Measurements from ENCODE around the gene KCTD1. TPM values are rescaled to one million over a fixed set of nuclear protein-coding genes. Genes with fewer than 3 reads are reported as not detected.

KCTD1 gene
- total RNA-seq, 3 donors from 2014 or later = 8.5 to 14.7 (median 12.8) TPM

- intact Hi-C loops (cut with DNase I, micrococcal nuclease) = no loop called here
- H3K9me3 ChIP-seq = no peaks in the 10 kb centered on the region
- ATAC-seq (no peak), DNase-seq (peak in 2 of 3 donors; percentile 3 to 57)
- TF ChIP-seq CTCF (IDR thresholded peaks at IDR 0.05) = no peak
- peaks cover 35% of the 10 kb centered on the region for H3K4me1 ChIP-seq (ENCODE audit: low read depth)
- no peaks in the 10 kb centered on the region for H3K36me3 ChIP-seq (ENCODE audit: low read depth)
- no peak overlapping the region for H3K4me3 ChIP-seq
Measured at GRCh38 chr18:26546875-26547645, 1.3 kb downstream of the KCTD1 start.

- intact Hi-C loops (cut with DNase I, micrococcal nuclease) = no loop called here
- no peak for ATAC-seq
- no peak for DNase-seq
- Histone ChIP-seq H3K4me1 (ENCODE audit: low read depth) (peaks cover 35% of the 10 kb centered on the region), H3K4me3 (no peak overlapping the region), H3K9me3 (no peaks in the 10 kb centered on the region), H3K36me3 (ENCODE audit: low read depth) (no peaks in the 10 kb centered on the region)
- no peak for TF ChIP-seq CTCF (IDR thresholded peaks at IDR 0.05)
Measured at GRCh38 chr18:26546170-26546874, 2.0 kb downstream of the KCTD1 start.

- Histone ChIP-seq H3K4me3 (no peak overlapping the region), H3K4me1 (ENCODE audit: low read depth) (peaks cover 31% of the 10 kb centered on the region), H3K36me3 (ENCODE audit: low read depth) (no peaks in the 10 kb centered on the region), H3K9me3 (no peaks in the 10 kb centered on the region)
- intact Hi-C loops (cut with DNase I, micrococcal nuclease) = no loop called here
- ATAC-seq (no peak), DNase-seq (no peak)
- no peak for TF ChIP-seq CTCF (IDR thresholded peaks at IDR 0.05)
Measured at GRCh38 chr18:26545335-26546123, 2.8 kb downstream of the KCTD1 start.

GRCh38 chr18:26544451-26544850 lies 3.9 kb downstream of the KCTD1 start:
- H3K4me3 ChIP-seq = no peak overlapping the region
- DNase-seq = no peak
- no peaks in the 10 kb centered on the region for H3K36me3 ChIP-seq (ENCODE audit: low read depth)
- H3K9me3 ChIP-seq = no peaks in the 10 kb centered on the region
- intact Hi-C loops (cut with DNase I, micrococcal nuclease) = no loop called here
- no peak for ATAC-seq
- TF ChIP-seq CTCF (IDR thresholded peaks at IDR 0.05) = no peak
- H3K4me1 ChIP-seq (ENCODE audit: low read depth) = peaks cover 22% of the 10 kb centered on the region

DNA sequence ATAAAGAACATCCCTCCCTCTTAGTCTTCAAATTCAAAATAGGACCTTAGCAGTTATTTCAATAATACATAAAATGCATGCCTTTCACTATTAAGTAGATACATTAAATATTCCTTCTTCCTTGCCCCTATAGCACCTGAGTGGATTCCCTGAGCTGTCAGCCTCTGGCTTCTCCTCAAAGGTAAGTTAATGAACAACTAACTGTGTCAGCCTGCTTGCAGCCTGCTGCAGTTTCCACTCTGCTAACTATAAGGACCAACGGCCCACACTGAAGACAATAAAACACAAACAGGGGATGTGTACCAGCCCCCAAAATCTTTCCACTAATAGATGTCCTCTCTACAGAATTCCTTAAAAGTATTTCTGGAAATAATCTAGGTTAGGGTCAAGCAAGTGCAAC lies 5.0 kb downstream of the KCTD1 start:
- ATAC-seq (peak; percentile 49), DNase-seq (peak in 1 of 3 donors; percentile 27)
- Histone ChIP-seq H3K9me3 (no peaks in the 10 kb centered on the region), H3K36me3 (ENCODE audit: low read depth) (no peaks in the 10 kb centered on the region), H3K4me1 (ENCODE audit: low read depth) (peaks cover 22% of the 10 kb centered on the region), H3K4me3 (no peak overlapping the region)
- intact Hi-C loops (cut with DNase I, micrococcal nuclease) = no loop called here
- no peak for TF ChIP-seq CTCF (IDR thresholded peaks at IDR 0.05)

All from mucosa of descending colon (tissue), 3 donors.